AG10803 (cell line): ENCODE measurements around the gene SRCIN1.

Experiments used
- DNase-seq: peaks from one replicate; pipeline ENCODE4 v3.0.0; 2010; ENCODE audit warnings: low read depth
- H3K4me3 ChIP-seq: 2 replicates; pipeline ENCODE4 v1.5.1; 2011; ENCODE audit warnings: mild to moderate bottlenecking, low read length, control low read depth
- TF ChIP-seq, protein P1 (sequence below): conservative IDR thresholded peaks from 2 replicates; pipeline ENCODE4 v1.5.1; 2011; ENCODE audit warnings: mild to moderate bottlenecking, low read length, control low read depth, inconsistent platforms

SRCIN1 gene

GRCh38 chr17:38578229-38579082 lies 27.3 kb downstream of the SRCIN1 start:
- no peak for DNase-seq
- TF ChIP-seq, protein P1, sequence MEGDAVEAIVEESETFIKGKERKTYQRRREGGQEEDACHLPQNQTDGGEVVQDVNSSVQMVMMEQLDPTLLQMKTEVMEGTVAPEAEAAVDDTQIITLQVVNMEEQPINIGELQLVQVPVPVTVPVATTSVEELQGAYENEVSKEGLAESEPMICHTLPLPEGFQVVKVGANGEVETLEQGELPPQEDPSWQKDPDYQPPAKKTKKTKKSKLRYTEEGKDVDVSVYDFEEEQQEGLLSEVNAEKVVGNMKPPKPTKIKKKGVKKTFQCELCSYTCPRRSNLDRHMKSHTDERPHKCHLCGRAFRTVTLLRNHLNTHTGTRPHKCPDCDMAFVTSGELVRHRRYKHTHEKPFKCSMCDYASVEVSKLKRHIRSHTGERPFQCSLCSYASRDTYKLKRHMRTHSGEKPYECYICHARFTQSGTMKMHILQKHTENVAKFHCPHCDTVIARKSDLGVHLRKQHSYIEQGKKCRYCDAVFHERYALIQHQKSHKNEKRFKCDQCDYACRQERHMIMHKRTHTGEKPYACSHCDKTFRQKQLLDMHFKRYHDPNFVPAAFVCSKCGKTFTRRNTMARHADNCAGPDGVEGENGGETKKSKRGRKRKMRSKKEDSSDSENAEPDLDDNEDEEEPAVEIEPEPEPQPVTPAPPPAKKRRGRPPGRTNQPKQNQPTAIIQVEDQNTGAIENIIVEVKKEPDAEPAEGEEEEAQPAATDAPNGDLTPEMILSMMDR, result no peak

DNA sequence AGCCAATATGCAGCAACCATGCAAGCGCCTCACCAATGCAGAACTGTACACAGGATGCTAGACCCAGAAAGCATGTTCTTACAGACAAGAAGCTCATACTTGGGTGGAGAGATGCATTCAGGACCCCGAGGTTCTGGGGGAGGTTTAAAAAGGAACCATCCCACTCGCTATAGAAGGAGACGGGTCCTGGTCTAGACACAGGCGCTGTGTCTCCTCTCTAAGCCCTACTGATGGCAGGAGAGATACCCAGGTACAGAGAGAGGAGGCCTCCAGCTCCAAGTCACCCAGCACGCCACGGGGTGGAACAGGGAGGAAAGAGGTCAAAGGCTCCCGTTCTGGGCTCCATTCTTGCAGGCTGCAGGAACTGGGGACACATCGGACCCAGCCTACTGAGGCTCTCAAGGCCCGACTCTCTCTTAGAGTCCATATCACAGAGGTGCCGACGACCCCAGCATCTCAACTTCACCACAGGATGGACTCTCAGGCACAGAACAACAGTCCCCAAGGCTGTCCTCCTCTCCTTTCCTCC lies 28.0 kb downstream of the SRCIN1 start:
- TF ChIP-seq, protein P1, result no peak
- no peak for DNase-seq
- no peak overlapping the region for H3K4me3 ChIP-seq

More at GRCh38 chr17:38578229-38579082, 27.3 kb downstream of the SRCIN1 start:
- H3K4me3 ChIP-seq, result no peak overlapping the region

DNA sequence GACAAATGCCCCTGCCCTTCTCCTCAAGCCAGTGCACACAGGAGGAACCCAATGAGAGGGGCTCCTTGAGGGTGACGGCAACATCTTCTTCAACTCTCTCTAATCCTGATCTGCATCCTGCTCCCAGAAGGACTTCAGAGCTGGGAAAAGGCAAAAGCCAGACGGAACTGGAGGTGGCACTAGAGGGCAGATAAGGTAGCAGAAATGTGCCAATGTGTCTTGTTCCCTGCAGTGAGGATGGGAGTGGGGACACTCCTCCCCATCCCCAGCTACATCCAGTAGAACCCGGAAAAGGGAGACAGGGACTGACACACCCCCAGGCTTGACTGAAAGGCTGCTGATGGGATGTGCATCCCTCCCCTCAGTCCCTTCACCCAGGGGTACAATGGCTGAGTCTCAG lies 28.5 kb downstream of the SRCIN1 start:
- DNase-seq, result no peak
- TF ChIP-seq, protein P1, result no peak

DNA sequence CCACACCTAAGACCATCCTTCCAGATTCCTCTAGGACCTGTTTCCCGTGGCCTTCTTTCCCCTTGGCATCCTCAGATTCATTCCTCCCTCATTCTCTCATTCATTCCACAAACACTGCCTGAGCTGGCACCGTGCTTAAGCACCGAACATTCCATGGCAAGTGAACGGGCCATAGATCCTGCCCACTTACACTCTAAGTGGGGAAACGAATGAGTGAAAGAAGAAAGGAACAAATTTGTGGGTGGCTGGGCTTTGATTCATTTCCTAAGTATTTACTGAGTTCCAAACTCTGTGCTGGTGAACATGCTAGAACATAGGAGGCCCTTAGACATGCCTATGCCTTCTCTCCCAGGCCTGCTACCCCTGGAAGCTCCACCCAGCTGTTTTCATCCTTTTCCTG lies 30.0 kb downstream of the SRCIN1 start:
- TF ChIP-seq, protein P1, result no peak
- peak; percentile 48 for DNase-seq
- no peak overlapping the region for H3K4me3 ChIP-seq

More for the DNA sequence above, 28.5 kb downstream of the SRCIN1 start:
- H3K4me3 ChIP-seq, result no peak overlapping the region

DNA sequence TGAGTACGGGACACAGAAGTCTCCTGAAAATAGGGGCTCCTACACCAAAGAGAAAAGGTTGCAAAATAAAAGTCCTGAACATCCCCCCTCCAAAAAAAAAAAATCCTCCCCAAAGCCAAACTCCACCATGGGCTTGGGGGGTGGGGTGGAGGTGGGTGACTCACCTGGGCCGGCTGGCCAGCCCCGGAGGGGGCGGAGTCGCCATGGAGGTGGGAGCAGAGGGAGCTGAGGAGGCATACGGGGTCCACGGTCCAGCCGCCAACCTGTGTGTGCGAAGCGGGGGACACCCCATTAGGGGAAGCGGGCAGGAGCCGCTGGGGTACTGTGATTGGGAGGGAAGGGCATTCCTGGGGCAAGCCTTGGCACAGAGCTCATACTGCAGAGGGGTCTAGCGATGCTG lies 31.0 kb downstream of the SRCIN1 start:
- TF ChIP-seq, protein P1, result no peak
- DNase-seq, result no peak
- H3K4me3 ChIP-seq, result no peak overlapping the region

DNA sequence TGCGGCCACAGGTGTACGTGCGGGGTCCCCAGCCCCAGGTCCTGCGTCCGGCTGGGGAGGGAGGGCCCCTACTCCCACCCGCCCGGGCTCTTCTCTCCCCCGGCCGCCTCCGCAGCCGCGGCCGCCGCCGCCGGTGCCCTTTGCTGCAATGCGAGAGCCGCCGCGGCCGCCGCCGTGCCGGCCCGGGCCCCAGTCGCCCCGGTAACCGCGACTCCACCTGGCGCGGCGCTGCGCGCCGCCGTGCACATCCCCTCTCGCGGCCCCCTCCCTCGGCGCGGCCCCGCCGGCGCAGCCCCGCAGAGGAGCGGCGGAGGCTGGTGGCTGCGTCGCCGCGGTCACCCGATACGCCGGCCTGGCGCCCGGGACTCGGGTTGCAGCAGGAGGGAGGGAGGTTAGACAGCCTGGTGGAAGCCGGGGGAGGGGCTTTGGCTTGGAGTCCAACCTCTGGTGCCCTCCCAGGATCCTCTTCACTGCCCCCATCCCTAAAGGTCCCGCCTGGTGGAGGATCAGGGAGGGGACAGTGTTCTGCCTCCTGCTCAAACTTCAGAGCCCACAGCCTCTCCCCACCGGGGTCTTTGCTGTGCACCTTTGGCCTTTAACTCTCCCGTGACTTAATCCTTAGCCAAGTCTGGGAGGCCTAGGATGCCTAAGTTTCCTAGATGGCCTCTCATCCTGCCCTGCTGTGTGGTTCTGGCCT lies 32.9 kb downstream of the SRCIN1 start:
- no peak for DNase-seq
- H3K4me3 ChIP-seq, result no peak overlapping the region
- TF ChIP-seq, protein P1, result no peak
